Measurements from ENCODE around the gene FOXRED2.
A peak's percentile ranks its signal among the peaks of the same experiment; 100 is the strongest.

The FOXRED2 gene

GRCh38 chr22:36506637-36507517 lies at the start of gene FOXRED2:
Gene FOXRED2, minus strand, starts transcription at chr22:36507040. Its CDS starts 618 bp downstream, at chr22:36506422.
- Histone ChIP-seq H3K9me3 (ENCODE audit: control insufficient read depth, insufficient read depth, low read length) (no peaks in the 10 kb centered on the region), H3K27me3 (ENCODE audit: control insufficient read depth, insufficient read depth, low read length) (peaks cover 6% of the 10 kb centered on the region), H3K4me1 (ENCODE audit: control insufficient read depth, insufficient read depth, low read length) (0 out of 2 replicates have a peak, but pooled peaks cover 3% of the 10 kb centered on the region), H3K4me3 (ENCODE audit: low read depth, low read length) (peak within 1 kb of the TSS; percentile 61), H3K27ac (ENCODE audit: low read depth, low read length) (peak within 1 kb of the TSS; percentile 53), H3K9ac (ENCODE audit: low read depth, low read length) (peak within 1 kb of the TSS; percentile 62; the same call in 1 of the 2 replicates), H3K36me3 (ENCODE audit: control insufficient read depth, insufficient read depth, low read length) (peaks cover 33% of the 10 kb centered on the region)

DNA sequence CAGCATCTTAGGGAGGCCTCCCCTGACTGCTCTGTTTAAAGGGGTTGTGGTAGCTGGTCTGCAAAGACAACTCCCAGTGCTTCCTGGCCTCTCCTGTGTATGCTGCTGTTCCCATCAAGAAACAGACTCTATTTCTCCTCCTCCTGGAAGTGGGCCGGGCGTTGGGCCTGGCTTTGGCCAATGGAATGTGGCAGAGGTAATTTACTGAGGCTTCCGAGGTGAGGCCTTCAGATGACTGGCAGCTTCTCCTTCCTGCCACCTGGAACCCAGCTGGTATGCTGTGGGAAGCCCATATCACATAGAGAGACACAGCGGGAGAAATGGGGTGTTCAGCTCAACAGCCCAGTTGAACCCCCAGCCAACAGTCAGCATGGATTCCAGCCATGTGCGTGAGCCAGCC lies 47.3 kb upstream of the FOXRED2 start:
- H3K9me3 ChIP-seq (ENCODE audit: control insufficient read depth, insufficient read depth, low read length), result no peaks in the 10 kb centered on the region
- H3K27ac ChIP-seq (ENCODE audit: low read depth, low read length), result no peak overlapping the region
- no peak overlapping the region for H3K4me3 ChIP-seq (ENCODE audit: low read depth, low read length)
- H3K9ac ChIP-seq (ENCODE audit: low read depth, low read length), result no peak overlapping the region
- H3K4me1 ChIP-seq (ENCODE audit: control insufficient read depth, insufficient read depth, low read length), result no peaks in the 10 kb centered on the region
- H3K27me3 ChIP-seq (ENCODE audit: control insufficient read depth, insufficient read depth, low read length), result no peaks in the 10 kb centered on the region
- no peaks in the 10 kb centered on the region for H3K36me3 ChIP-seq (ENCODE audit: control insufficient read depth, insufficient read depth, low read length)

- Histone ChIP-seq H3K27ac (ENCODE audit: low read depth, low read length) (no peak overlapping the region), H3K9me3 (ENCODE audit: control insufficient read depth, insufficient read depth, low read length) (no peaks in the 10 kb centered on the region), H3K27me3 (ENCODE audit: control insufficient read depth, insufficient read depth, low read length) (no peaks in the 10 kb centered on the region), H3K9ac (ENCODE audit: low read depth, low read length) (no peak overlapping the region), H3K4me1 (ENCODE audit: control insufficient read depth, insufficient read depth, low read length) (no peaks in the 10 kb centered on the region), H3K4me3 (ENCODE audit: low read depth, low read length) (no peak overlapping the region), H3K36me3 (ENCODE audit: control insufficient read depth, insufficient read depth, low read length) (no peaks in the 10 kb centered on the region)
Measured at GRCh38 chr22:36552289-36552688, 45.4 kb upstream of the FOXRED2 start.

GRCh38 chr22:36550701-36551495 lies 44.1 kb upstream of the FOXRED2 start:
- Histone ChIP-seq H3K36me3 (ENCODE audit: control insufficient read depth, insufficient read depth, low read length) (no peaks in the 10 kb centered on the region), H3K4me3 (ENCODE audit: low read depth, low read length) (no peak overlapping the region), H3K9ac (ENCODE audit: low read depth, low read length) (no peak overlapping the region), H3K27ac (ENCODE audit: low read depth, low read length) (no peak overlapping the region), H3K27me3 (ENCODE audit: control insufficient read depth, insufficient read depth, low read length) (no peaks in the 10 kb centered on the region), H3K9me3 (ENCODE audit: control insufficient read depth, insufficient read depth, low read length) (no peaks in the 10 kb centered on the region), H3K4me1 (ENCODE audit: control insufficient read depth, insufficient read depth, low read length) (no peaks in the 10 kb centered on the region; the same call in 1 of the 2 replicates)

DNA sequence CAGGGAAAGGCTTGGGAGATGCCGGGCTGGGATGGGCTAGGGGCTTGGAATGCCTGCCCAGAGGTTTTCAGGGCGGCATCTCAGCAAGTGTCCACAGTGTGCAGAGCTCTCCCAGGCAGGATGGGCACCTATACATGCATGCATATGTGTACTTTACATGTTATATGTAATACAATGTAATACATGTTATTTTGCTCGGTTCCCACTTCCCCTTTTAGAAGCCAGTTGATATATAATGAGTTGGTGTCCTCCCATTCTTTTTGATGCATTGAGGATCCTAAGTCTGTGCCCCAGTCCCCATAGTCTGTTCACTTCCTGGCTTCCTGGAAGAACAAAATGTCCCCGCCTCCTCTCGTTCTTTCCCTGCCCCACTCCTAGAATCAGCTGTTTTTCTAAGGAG lies 42.2 kb upstream of the FOXRED2 start:
- Histone ChIP-seq H3K9ac (ENCODE audit: low read depth, low read length) (no peak overlapping the region), H3K27ac (ENCODE audit: low read depth, low read length) (no peak overlapping the region), H3K4me3 (ENCODE audit: low read depth, low read length) (no peak overlapping the region), H3K27me3 (ENCODE audit: control insufficient read depth, insufficient read depth, low read length) (peaks cover 3% of the 10 kb centered on the region), H3K36me3 (ENCODE audit: control insufficient read depth, insufficient read depth, low read length) (no peaks in the 10 kb centered on the region), H3K4me1 (ENCODE audit: control insufficient read depth, insufficient read depth, low read length) (no peaks in the 10 kb centered on the region; the same call in 1 of the 2 replicates), H3K9me3 (ENCODE audit: control insufficient read depth, insufficient read depth, low read length) (no peaks in the 10 kb centered on the region)

DNA sequence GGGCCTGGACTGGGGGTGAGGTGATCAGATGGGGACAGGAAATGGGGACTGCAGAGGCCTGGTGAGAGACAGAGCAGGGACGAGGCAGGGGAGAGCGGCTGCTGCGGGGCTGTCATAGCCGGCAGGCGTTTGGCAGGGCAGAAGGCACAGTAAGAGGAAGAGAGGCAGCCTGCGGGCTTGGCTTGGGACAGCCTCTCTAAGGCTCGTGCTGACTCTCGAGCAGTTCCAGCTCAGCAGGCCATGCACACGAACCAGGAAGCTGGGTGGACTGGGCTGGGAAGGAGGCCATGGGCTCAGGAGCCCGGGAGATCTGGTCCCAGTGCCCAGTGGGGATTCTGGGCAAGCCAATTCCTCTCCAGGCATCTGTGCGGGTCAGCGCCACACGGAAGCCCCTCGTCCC lies 41.8 kb upstream of the FOXRED2 start:
- no peaks in the 10 kb centered on the region for H3K9me3 ChIP-seq (ENCODE audit: control insufficient read depth, insufficient read depth, low read length)
- H3K36me3 ChIP-seq (ENCODE audit: control insufficient read depth, insufficient read depth, low read length), result no peaks in the 10 kb centered on the region
- H3K4me3 ChIP-seq (ENCODE audit: low read depth, low read length), result no peak overlapping the region
- H3K4me1 ChIP-seq (ENCODE audit: control insufficient read depth, insufficient read depth, low read length), result no peaks in the 10 kb centered on the region; the same call in 1 of the 2 replicates
- no peak overlapping the region for H3K27ac ChIP-seq (ENCODE audit: low read depth, low read length)
- no peak overlapping the region for H3K9ac ChIP-seq (ENCODE audit: low read depth, low read length)
- peaks cover 3% of the 10 kb centered on the region for H3K27me3 ChIP-seq (ENCODE audit: control insufficient read depth, insufficient read depth, low read length)

DNA sequence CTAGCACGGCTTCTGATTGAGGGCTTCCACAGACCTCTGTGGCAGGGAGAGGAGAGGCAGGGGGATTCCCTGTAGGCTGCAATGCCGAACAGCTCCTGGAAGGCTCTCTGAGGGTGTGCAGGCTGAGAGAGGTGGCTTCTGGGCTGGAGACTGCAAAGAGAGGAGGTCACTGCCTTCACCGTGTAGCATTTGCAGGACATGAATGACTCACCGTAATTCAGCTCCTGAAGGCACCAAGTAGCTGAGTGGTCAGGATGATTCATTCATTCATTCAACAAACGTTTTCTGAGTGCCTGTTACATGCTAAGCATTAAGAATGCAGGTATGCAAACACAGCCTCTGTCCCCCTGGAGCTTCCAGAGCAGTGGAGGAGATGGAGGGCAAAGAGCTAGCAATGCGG lies 40.1 kb upstream of the FOXRED2 start:
- Histone ChIP-seq H3K9ac (ENCODE audit: low read depth, low read length) (no peak overlapping the region), H3K9me3 (ENCODE audit: control insufficient read depth, insufficient read depth, low read length) (no peaks in the 10 kb centered on the region), H3K27ac (ENCODE audit: low read depth, low read length) (no peak overlapping the region), H3K4me3 (ENCODE audit: low read depth, low read length) (no peak overlapping the region), H3K27me3 (ENCODE audit: control insufficient read depth, insufficient read depth, low read length) (peaks cover 3% of the 10 kb centered on the region), H3K4me1 (ENCODE audit: control insufficient read depth, insufficient read depth, low read length) (no peaks in the 10 kb centered on the region; the same call in none of the 2 replicates), H3K36me3 (ENCODE audit: control insufficient read depth, insufficient read depth, low read length) (no peaks in the 10 kb centered on the region)

- H3K9ac ChIP-seq (ENCODE audit: low read depth, low read length), result no peak overlapping the region
- peaks cover 3% of the 10 kb centered on the region for H3K27me3 ChIP-seq (ENCODE audit: control insufficient read depth, insufficient read depth, low read length)
- H3K36me3 ChIP-seq (ENCODE audit: control insufficient read depth, insufficient read depth, low read length), result no peaks in the 10 kb centered on the region
- H3K27ac ChIP-seq (ENCODE audit: low read depth, low read length), result no peak overlapping the region
- H3K4me3 ChIP-seq (ENCODE audit: low read depth, low read length), result 0 out of 2 replicates have a peak overlapping the region, but pooled peaks have one; percentile 14
- H3K4me1 ChIP-seq (ENCODE audit: control insufficient read depth, insufficient read depth, low read length), result peaks cover 2% of the 10 kb centered on the region
- no peaks in the 10 kb centered on the region for H3K9me3 ChIP-seq (ENCODE audit: control insufficient read depth, insufficient read depth, low read length)
Measured at GRCh38 chr22:36546092-36546804, 39.4 kb upstream of the FOXRED2 start.

- H3K9ac ChIP-seq (ENCODE audit: low read depth, low read length), result no peak overlapping the region
- H3K4me1 ChIP-seq (ENCODE audit: control insufficient read depth, insufficient read depth, low read length), result peaks cover 4% of the 10 kb centered on the region
- H3K27ac ChIP-seq (ENCODE audit: low read depth, low read length), result no peak overlapping the region
- H3K27me3 ChIP-seq (ENCODE audit: control insufficient read depth, insufficient read depth, low read length), result peaks cover 3% of the 10 kb centered on the region
- no peaks in the 10 kb centered on the region for H3K9me3 ChIP-seq (ENCODE audit: control insufficient read depth, insufficient read depth, low read length)
- H3K4me3 ChIP-seq (ENCODE audit: low read depth, low read length), result no peak overlapping the region
- H3K36me3 ChIP-seq (ENCODE audit: control insufficient read depth, insufficient read depth, low read length), result no peaks in the 10 kb centered on the region
Measured at GRCh38 chr22:36544107-36544620, 37.3 kb upstream of the FOXRED2 start.

DNA sequence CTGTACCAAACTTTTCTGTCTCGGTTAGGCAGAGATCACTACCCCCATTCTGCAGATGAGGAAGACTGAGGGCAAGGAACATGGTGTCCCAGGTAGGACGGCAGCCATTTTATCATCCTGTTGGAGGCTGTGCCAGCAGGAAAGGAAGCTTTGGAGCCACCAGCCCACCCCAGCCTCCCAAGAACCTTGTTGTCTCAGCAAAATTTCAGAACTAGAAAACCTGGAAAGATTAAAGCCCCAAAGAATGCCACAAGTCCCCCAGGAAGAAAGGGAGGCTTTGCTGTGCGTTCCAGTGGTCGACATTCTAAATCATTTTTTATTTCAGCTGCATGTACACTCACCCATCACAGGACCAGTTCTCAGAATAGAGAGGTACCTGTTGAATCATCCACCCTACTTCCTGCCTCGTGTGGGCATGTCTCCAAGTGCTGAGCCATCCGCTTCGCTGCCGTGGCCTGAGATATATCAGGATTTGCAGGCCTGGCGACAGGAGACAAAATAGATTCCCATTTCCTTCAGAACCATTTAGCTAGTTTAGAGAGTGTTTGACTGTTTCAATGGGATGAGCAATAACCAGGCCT lies 35.1 kb upstream of the FOXRED2 start:
- peaks cover 4% of the 10 kb centered on the region for H3K4me1 ChIP-seq (ENCODE audit: control insufficient read depth, insufficient read depth, low read length)
- H3K4me3 ChIP-seq (ENCODE audit: low read depth, low read length), result no peak overlapping the region
- H3K9ac ChIP-seq (ENCODE audit: low read depth, low read length), result no peak overlapping the region
- H3K27ac ChIP-seq (ENCODE audit: low read depth, low read length), result no peak overlapping the region
- no peaks in the 10 kb centered on the region for H3K9me3 ChIP-seq (ENCODE audit: control insufficient read depth, insufficient read depth, low read length)
- H3K27me3 ChIP-seq (ENCODE audit: control insufficient read depth, insufficient read depth, low read length), result peaks cover 3% of the 10 kb centered on the region
- H3K36me3 ChIP-seq (ENCODE audit: control insufficient read depth, insufficient read depth, low read length), result no peaks in the 10 kb centered on the region

Measured in HUES48 (cell line).